T-helper 1 cell treated with Interleukin-12 subunit alpha and Interleukin-12 subunit beta and Interleukin-4 antibody, amounts not matched to agents 30 μg/mL and 1 μg/mL, for 36 hours (primary cell): ENCODE measurements around the gene VSIG1.
A peak's percentile ranks its signal among the peaks of the same experiment; 100 is the strongest.

Source experiments
- H3K27ac Mint-ChIP-seq: one replicate; pipeline ENCODE4 v1.8.0; 2021; ENCODE audit warnings: mild to moderate bottlenecking, mixed read lengths
- H3K27me3 Mint-ChIP-seq: one replicate; pipeline ENCODE4 v1.8.0; 2021; ENCODE audit warnings: low read depth, mixed read lengths
- H3K36me3 Mint-ChIP-seq: one replicate; pipeline ENCODE4 v1.8.0; 2021; ENCODE audit warnings: low read depth, mixed read lengths
- H3K4me1 Mint-ChIP-seq: one replicate; pipeline ENCODE4 v1.8.0; 2021; ENCODE audit warnings: low read depth, mixed read lengths
- H3K4me3 Mint-ChIP-seq: one replicate; pipeline ENCODE4 v1.8.0; 2021; ENCODE audit warnings: mild to moderate bottlenecking, moderate library complexity, mixed read lengths
- H3K9me3 Mint-ChIP-seq: one replicate; pipeline ENCODE4 v1.8.0; 2021; ENCODE audit warnings: mixed read lengths

Gene VSIG1

GRCh38 chrX:108044554-108045256 lies at the start of gene VSIG1:
Gene VSIG1, plus strand, starts transcription at chrX:108045065. Its CDS starts 66 bp downstream, at chrX:108045131.
- Mint-ChIP-seq H3K27me3 (no peaks in the 10 kb centered on the region), H3K36me3 (no peaks in the 10 kb centered on the region), H3K4me3 (no peak within 1 kb of the TSS), H3K27ac (no peak within 1 kb of the TSS), H3K4me1 (no peaks in the 10 kb centered on the region), H3K9me3 (no peaks in the 10 kb centered on the region)

- H3K4me3 Mint-ChIP-seq, result no peak overlapping the region
- H3K27ac Mint-ChIP-seq, result no peak overlapping the region
- no peaks in the 10 kb centered on the region for H3K27me3 Mint-ChIP-seq
- no peaks in the 10 kb centered on the region for H3K4me1 Mint-ChIP-seq
- H3K9me3 Mint-ChIP-seq, result no peaks in the 10 kb centered on the region
- H3K36me3 Mint-ChIP-seq, result no peaks in the 10 kb centered on the region
Measured at GRCh38 chrX:107996124-107996523, 48.7 kb upstream of the VSIG1 start.

GRCh38 chrX:108000751-108001150 lies 44.1 kb upstream of the VSIG1 start:
- no peak overlapping the region for H3K4me3 Mint-ChIP-seq
- H3K27me3 Mint-ChIP-seq, result peaks cover 22% of the 10 kb centered on the region
- no peak overlapping the region for H3K27ac Mint-ChIP-seq
- H3K9me3 Mint-ChIP-seq, result no peaks in the 10 kb centered on the region
- H3K4me1 Mint-ChIP-seq, result no peaks in the 10 kb centered on the region
- no peaks in the 10 kb centered on the region for H3K36me3 Mint-ChIP-seq

- peaks cover 22% of the 10 kb centered on the region for H3K27me3 Mint-ChIP-seq
- H3K36me3 Mint-ChIP-seq, result no peaks in the 10 kb centered on the region
- no peak overlapping the region for H3K27ac Mint-ChIP-seq
- H3K4me1 Mint-ChIP-seq, result no peaks in the 10 kb centered on the region
- H3K9me3 Mint-ChIP-seq, result no peaks in the 10 kb centered on the region
- no peak overlapping the region for H3K4me3 Mint-ChIP-seq
Measured at GRCh38 chrX:108001218-108001814, 43.5 kb upstream of the VSIG1 start.

- H3K27ac Mint-ChIP-seq, result peak overlapping the region; percentile 66
- H3K4me3 Mint-ChIP-seq, result peak overlapping the region; percentile 70
- peaks cover 7% of the 10 kb centered on the region for H3K9me3 Mint-ChIP-seq
- peaks cover 3% of the 10 kb centered on the region for H3K36me3 Mint-ChIP-seq
- H3K4me1 Mint-ChIP-seq, result peaks cover 33% of the 10 kb centered on the region
- peaks cover 11% of the 10 kb centered on the region for H3K27me3 Mint-ChIP-seq
Measured at GRCh38 chrX:108018656-108019381, 26.0 kb upstream of the VSIG1 start.

GRCh38 chrX:108019382-108019875 lies 25.4 kb upstream of the VSIG1 start:
- peaks cover 6% of the 10 kb centered on the region for H3K27me3 Mint-ChIP-seq
- H3K27ac Mint-ChIP-seq, result peak overlapping the region; percentile 66
- H3K36me3 Mint-ChIP-seq, result peaks cover 3% of the 10 kb centered on the region
- H3K4me1 Mint-ChIP-seq, result peaks cover 33% of the 10 kb centered on the region
- H3K4me3 Mint-ChIP-seq, result peak overlapping the region; percentile 70
- peaks cover under 1% of the 10 kb centered on the region for H3K9me3 Mint-ChIP-seq

- no peaks in the 10 kb centered on the region for H3K9me3 Mint-ChIP-seq
- no peak overlapping the region for H3K27ac Mint-ChIP-seq
- no peak overlapping the region for H3K4me3 Mint-ChIP-seq
- peaks cover 33% of the 10 kb centered on the region for H3K4me1 Mint-ChIP-seq
- peaks cover 6% of the 10 kb centered on the region for H3K27me3 Mint-ChIP-seq
- H3K36me3 Mint-ChIP-seq, result peaks cover 3% of the 10 kb centered on the region
Measured at GRCh38 chrX:108020631-108021030, 24.2 kb upstream of the VSIG1 start.

GRCh38 chrX:108022491-108023089 lies 22.3 kb upstream of the VSIG1 start:
- Mint-ChIP-seq H3K4me1 (peaks cover 31% of the 10 kb centered on the region), H3K27ac (no peak overlapping the region), H3K4me3 (no peak overlapping the region), H3K9me3 (no peaks in the 10 kb centered on the region), H3K27me3 (peaks cover 3% of the 10 kb centered on the region), H3K36me3 (peaks cover 3% of the 10 kb centered on the region)

GRCh38 chrX:108025376-108025775 lies 19.5 kb upstream of the VSIG1 start:
- peaks cover 13% of the 10 kb centered on the region for H3K4me1 Mint-ChIP-seq
- no peaks in the 10 kb centered on the region for H3K9me3 Mint-ChIP-seq
- peaks cover 3% of the 10 kb centered on the region for H3K27me3 Mint-ChIP-seq
- no peak overlapping the region for H3K27ac Mint-ChIP-seq
- no peaks in the 10 kb centered on the region for H3K36me3 Mint-ChIP-seq
- H3K4me3 Mint-ChIP-seq, result no peak overlapping the region

GRCh38 chrX:108025954-108026600 lies 18.8 kb upstream of the VSIG1 start:
- no peaks in the 10 kb centered on the region for H3K9me3 Mint-ChIP-seq
- peaks cover 10% of the 10 kb centered on the region for H3K4me1 Mint-ChIP-seq
- H3K27me3 Mint-ChIP-seq, result peaks cover 3% of the 10 kb centered on the region
- H3K36me3 Mint-ChIP-seq, result no peaks in the 10 kb centered on the region
- no peak overlapping the region for H3K27ac Mint-ChIP-seq
- H3K4me3 Mint-ChIP-seq, result no peak overlapping the region

GRCh38 chrX:108028854-108029253 lies 16.0 kb upstream of the VSIG1 start:
- Mint-ChIP-seq H3K4me3 (no peak overlapping the region), H3K27ac (no peak overlapping the region), H3K9me3 (no peaks in the 10 kb centered on the region), H3K4me1 (no peaks in the 10 kb centered on the region), H3K36me3 (no peaks in the 10 kb centered on the region), H3K27me3 (no peaks in the 10 kb centered on the region)

- no peak overlapping the region for H3K27ac Mint-ChIP-seq
- H3K4me1 Mint-ChIP-seq, result no peaks in the 10 kb centered on the region
- no peak overlapping the region for H3K4me3 Mint-ChIP-seq
- H3K36me3 Mint-ChIP-seq, result no peaks in the 10 kb centered on the region
- H3K9me3 Mint-ChIP-seq, result no peaks in the 10 kb centered on the region
- H3K27me3 Mint-ChIP-seq, result no peaks in the 10 kb centered on the region
Measured at GRCh38 chrX:108029928-108030711, 14.7 kb upstream of the VSIG1 start.

- Mint-ChIP-seq H3K27ac (no peak overlapping the region), H3K4me1 (no peaks in the 10 kb centered on the region), H3K27me3 (peaks cover 3% of the 10 kb centered on the region), H3K36me3 (no peaks in the 10 kb centered on the region), H3K9me3 (no peaks in the 10 kb centered on the region), H3K4me3 (no peak overlapping the region)
Measured at GRCh38 chrX:108032944-108033343, 11.9 kb upstream of the VSIG1 start.
